HCEC 1CT (cell line): ENCODE data around the gene DAB1.

Experiments
- DNase-seq: peaks from one replicate; pipeline ENCODE4 v3.0.0-alpha.2; 2017

DAB1 gene

DNA sequence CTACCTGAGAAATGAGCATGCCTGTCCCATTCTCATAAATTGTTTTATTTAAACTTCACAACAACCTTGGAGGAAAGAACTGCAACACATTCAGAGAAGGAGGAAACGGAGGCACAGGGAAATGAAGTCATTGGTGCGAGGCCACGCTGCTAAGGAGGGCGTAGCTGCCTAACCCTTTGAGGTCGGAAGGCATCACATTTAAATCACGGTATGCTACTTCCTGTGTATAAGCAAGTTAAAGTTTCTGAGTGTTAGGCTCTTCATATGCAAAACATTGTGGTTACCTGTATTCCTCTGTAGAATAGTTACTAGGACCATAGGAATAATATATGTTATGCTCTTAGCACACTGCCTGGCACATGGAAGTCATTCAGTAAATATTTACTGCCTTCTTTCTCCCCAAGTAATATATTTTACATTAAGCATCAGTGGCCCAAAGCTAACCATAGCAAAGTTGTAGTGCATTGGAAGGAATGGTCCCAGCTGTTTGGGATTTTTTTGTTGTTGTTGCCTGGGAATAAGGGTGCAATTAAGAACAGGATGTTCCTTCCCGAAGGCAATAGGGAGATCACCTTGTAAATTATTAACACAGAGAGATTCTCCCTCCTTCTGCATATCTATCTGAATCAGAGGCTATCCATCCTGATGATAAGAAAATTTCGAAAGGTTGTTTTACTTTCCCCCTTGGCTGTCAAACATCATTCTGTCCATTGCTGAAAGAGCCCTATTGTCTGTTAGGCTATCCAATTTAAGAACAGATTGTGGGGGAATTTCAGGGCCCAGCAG lies 265.8 kb downstream of the DAB1 start:
- no peak for DNase-seq

DNA sequence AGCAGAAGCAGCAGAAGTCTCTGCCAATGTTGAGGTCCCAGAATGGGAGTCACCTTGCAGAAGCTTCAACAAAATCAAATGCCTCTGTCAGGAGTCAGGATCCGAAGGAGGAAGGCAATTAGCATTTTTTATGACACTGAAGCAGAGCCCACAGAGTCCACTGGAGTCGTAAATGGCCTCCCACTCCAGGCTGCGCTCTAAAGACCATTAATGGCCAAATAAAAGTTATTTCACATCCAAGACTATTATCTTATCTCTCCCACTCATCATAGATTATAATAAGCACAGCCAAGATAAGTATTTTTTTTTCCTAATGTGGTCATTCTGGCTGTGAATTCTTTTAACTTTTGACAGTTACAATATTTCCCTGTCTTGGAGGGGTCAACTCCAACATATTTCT lies 267.0 kb downstream of the DAB1 start:
- no peak for DNase-seq

DNA sequence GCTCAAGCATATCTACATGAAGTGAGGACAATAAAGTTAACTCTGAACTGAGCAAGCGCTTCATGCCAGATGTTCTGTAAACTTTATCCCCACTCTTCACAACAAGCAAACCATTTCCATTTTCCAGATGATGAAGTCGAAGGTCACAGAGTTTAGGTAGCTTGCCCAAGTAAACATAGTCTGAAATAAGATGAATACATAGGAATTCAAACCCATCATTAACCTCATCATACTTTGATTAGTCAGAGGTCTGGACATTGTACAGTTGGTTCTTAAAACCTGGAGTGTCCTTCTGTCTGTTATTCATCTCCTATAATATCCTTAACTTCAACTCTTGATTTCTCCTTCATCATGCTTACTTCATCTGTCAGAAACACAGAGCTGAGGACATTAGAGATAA lies 277.8 kb downstream of the DAB1 start:
- no peak for DNase-seq

DNA sequence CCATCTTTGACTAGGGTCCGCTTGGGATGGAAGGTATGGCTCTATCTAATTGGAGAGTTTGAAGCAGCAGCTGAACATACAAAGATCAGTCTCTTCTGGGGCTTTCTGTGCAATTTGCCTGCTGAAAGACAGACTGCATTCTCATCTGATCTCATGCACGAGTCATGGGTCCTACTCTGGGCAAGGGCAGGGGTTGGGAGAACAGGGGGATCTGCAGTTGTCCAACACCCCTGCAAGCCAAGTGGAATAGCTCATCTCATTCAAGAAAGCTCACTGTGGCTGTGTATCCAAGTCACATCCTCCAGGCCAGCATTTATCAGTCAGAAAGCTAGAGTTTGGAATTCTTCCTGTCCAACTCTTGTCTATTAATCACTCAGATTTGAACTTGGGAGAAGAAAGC lies 280.9 kb downstream of the DAB1 start:
- no peak for DNase-seq

DNA sequence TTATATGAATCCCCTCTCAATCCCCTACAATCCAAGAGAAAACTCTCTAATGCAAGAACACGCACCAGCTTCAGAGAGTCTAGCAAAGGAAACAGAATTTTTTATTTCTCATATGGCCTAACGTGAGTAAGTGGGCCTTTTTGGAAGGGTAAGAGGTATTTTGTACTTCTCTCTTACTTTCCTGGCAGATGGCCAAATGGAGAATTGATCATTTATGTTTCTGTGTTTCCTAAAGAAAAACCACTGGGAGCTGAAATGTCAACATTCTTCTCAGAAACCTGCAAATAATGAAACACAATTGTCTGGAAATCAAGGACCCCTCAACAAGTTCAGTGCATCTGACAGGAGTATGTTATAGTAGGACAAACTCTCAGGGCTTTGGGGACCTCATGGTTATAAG lies 281.7 kb downstream of the DAB1 start:
- DNase-seq, result no peak

DNA sequence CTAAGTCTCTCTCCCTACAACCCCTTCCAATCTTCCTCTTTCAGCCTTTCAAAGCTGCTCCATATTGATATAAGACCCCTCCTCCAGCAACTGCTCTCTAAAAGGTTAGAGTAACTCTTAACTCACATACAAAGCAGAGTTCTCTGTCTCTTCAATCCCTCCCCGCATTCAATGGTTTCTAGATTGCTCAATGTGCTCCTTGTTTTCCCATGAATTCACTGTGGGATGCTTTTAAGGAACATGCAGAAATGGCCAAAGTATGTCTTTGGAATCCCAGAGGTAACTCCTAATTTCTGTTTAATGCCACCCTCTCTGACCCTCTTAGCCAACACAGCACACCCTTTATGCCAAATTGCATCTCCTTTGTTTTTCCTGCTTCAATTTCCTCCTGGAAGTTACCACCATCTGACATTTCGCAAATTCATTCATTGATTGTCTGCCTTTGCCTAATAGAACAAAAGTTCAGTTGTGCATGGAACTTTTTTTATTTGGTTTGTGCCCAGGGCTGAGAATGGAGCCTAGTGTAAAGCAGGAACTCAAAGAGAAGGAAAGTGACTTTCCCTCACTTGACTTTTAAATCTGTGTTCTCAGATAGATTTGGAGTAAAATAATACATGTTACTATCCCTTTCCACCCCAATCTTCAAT lies 285.3 kb downstream of the DAB1 start:
- DNase-seq, result no peak

DNA sequence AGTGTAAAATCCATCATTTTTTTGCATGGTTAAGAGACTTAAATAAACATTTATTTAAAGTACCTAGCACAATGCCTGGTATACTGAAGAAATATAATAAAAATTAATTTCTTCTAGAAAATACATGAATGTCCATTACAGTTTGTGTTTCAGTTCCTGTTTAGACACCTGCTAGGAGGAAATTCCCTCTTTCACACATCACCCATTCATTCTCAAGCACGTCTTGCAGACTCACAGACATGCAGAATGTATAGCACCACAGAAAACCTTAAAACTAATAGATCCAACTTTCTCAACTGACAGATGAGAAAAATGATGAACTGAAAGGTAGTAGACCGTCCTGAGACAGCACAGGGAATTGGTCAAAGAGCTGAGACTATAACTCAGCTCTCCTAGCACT lies 285.9 kb downstream of the DAB1 start:
- DNase-seq, result no peak

DNA sequence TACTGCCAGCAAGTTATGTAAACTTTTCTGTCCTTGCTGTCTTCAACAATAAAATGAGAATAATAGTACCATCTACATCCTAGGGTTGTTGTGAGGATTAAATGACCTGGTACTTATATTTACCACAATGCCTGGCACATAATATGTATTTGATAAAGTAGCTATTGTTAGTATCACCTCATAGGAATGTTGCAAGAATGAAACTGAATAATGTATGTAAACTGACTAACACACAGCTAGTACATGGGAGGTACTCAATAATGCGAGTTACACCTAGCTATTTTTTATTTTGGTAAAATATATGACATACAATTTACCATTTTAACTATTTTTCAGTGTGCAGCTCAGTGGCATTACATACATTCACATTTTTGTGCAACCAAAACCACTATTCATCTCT lies 289.1 kb downstream of the DAB1 start:
- DNase-seq, result no peak

DNA sequence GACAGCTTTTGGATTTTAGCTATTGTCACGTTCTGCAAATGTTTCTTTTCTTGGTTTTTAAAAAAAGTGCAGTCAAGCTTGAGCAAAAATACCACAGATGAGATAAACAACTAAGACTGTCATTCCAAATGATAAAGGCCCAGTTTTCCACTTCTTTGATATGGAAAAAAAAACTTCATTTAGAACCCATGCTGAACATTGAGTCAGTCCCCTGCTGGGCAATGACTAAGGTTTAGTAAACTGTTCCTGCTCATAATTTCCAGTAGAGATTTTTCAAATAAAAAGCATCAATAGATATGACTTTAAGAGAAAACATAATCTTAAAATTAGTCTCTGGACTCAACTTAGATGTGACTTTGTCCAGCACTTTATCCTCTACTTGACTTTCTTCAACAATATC lies 290.2 kb downstream of the DAB1 start:
- no peak for DNase-seq

DNA sequence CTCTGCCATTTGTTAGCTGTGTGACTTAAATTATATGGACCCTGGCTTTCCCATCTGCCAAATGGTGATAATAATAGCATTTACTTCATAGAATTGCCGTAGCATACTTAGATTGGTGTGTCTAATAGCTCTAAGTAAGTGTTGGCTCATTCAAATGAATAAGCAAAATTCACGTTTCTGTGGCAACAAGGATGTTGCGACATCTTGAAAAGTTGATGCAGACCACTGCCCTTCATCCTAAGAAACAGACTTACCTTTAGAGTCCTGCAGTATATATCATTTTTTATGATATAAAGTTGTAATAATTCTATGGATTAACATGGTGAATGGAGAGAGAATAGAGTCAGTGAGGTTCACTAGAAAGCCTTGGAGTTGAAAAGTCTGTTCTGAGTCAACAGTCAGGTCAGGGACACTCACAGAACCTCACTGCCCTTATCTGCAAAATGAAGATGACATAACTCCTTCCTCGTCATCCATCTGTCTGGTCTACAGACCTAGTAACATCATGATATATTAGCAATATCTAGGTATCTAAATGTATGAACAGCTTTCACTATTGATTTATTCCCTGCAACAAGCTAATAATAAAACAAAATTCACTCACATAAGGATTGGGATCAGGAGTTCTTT lies 290.8 kb downstream of the DAB1 start:
- no peak for DNase-seq

DNA sequence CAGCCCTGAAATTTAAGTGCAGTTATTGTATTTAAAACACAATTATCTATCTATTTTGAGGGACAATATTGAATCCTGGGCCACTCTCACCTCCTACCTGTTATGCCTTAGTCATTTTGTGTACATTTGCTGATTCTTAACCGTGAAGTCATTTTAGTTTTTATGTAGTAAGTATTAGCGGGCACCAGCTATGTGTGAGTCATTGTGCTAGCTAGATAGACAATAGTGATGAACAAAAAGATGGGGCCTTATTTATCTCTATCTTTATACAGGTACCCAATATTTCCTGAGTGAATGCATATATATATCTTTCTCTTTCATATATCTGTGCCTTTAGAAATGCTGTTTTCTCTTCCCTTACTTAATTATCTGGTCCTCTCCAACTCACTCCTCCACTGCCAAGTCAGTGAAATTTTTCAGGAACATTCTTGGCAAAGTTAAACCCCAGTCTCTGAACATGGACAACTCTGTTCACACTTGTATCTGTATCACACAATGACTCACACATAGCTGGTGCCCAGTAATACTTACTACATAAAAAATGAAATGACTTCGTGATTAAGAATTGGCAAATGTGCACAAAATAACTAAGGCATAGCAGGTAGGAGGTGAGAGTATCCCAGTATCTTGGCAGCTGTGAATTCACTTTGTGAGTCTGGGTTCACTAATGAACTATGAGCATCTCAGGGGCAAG lies 292.0 kb downstream of the DAB1 start:
- no peak for DNase-seq

DNA sequence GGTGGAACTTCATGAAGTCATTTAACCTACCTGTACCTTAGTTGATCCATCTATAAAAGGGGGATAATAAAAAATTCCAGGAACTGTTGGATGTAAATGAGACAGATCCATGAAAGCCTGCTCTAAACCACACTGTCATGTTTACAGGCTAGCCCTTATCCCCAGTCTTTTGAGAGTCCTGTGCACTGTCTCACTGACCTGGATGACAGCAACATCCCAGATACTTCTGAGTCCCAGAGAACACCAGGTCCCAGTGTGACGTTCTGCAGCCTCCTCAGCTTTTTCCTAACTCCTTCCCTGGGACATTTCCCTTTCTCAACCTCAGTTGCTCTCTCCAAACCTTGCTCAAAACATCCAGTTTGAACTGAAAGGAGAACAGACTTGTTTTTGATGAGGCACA lies 292.6 kb downstream of the DAB1 start:
- no peak for DNase-seq

DNA sequence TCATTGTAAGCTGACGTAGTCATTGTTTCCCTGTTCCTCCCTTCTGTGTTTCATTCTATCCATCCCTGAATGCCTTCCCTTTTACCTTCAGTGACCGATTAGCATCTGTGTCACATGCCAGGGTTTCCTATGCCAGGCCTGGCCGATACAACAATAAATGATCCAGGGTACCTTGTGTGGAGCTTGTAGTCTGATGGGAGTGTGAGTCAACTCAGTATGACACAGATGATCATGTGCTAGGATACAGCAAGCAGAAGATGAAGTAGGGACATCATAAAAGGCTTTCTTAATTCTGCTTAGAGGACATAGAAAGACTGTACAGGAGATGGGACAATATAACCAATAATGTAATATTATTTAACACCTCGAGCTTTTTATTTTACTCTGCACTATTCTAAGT lies 294.0 kb downstream of the DAB1 start:
- DNase-seq, result no peak

DNA sequence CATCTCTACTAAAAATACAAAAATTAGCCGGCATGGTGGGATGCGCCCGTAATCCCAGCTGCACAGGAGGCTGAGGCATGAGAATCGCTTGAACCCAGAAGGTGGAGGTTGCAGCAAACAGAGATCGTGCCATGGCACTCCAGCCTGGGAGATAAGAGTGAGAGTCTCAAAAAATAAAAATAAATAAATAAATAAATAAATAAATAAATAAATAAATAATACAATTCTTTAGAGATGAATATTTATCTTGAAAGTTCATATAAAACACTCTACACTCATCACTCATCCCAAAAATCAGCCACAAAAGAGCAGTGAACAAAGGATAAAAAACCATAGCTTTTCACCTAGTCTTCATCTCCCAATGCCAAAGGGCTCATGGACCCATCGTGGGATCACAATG lies 295.9 kb downstream of the DAB1 start:
- DNase-seq, result no peak

DNA sequence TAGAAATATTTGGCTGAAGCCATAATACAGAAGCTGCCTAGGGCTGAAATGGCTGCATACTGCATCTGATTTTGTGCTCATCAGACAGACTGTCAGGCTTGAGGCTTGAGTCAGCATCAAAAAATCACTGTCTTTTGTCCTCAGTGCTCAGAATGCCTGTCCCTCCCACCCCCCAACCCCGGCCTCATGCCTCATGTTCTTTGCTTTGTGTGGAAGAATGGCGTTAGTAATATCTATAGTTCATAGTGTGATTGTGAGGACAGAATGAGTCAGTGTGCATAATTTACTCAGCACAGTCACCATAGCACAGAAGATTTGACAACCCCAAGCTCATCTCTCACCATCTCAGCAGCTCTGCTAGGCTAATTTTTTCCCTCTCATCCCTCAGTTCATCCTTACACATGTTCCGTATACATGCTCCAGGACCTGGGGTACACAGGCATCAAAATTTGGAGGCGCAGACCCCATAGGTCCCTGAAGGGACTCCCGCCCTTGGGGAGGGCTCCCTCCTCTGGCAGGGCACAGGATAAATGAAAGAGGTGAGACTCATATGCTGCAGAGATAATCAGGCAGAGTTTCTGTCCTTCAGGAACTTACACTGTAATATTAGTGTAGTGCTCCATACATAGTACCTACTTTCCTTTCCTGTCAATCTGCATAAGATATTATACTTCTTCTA lies 299.0 kb downstream of the DAB1 start:
- no peak for DNase-seq

DNA sequence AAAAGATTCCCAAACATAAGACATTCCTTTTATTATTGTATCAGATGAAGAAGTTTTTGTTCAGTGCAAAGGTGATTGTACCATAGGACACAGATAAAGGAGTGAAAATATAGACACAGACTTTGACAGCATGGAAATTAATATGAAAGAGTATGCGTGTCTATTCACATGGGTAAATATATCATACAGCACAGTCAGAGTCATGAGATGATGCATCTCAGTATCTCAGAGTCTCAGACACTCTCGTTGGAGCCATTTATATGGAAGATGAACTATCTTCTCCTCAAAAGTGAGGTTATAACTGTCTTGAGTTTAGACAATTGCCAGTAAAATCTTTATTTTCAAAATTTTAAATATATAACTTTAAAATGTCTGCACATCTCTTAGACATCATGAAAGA lies 299.7 kb downstream of the DAB1 start:
- DNase-seq, result no peak

DNA sequence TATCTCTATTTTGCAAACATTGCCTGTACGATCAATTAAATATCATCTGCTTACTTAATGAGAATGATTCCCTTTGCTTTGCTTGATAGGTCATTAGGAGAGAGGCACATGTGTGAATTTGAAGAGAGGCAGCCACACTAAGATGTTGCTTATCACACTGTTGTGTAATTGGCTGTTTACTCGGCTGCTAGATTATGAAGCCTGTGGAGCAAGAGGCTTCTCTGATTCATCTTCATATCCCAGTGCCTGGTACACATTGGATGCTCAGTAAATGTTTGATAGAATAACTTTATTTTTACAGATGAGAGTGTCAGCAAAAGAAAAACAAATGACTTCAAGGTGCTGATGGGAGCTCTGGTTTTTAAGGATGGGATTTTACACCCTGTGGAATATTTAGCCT lies 301.8 kb downstream of the DAB1 start:
- no peak for DNase-seq

DNA sequence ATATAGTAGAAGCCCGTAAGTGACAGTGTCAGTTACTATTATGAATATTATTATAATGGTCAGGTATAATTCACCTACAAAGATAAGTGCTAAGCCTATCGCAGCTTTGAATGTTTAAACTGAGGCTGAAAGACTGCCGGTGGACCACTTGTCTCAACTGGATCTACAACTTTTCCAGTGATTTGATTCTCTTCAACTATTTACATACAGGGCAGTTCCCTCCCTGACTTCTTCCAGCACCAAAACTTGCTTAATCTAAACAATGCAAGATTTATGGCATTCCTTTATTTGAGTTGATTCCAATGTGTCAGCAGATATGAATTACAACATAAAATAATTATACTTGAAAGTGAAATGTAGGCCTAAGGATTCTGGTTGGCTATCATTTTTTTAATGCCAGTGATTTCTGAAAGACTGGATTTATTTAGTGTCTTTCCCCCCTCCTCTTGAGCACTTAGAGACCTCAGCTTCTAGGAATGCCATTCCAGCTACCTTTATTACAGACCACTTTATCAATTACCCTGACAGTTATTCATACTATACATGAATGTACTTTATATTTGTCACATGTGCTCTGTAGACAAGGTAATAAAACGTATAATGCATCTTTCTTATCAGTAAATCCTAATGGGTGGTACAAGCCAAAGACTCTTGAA lies 304.8 kb downstream of the DAB1 start:
- DNase-seq, result no peak

DNA sequence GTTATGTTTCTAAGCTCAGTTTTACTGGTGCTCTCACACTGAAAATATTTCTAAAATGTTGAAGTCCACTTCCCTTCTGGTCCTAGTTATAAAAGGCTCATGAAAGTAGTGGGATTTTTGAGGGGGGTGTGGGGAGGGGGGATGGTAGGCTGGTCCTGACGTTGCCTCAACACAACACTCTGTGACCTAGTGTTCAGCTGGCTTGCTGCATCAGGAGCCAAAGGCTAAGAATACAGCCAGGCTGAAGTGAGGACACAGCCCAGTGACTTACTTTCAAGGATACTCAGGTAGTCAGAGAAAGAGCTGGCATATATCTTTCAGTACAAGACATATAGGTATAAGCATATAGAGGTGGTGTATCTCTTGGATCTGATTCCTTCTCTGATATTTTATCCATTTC lies 306.1 kb downstream of the DAB1 start:
- no peak for DNase-seq

DNA sequence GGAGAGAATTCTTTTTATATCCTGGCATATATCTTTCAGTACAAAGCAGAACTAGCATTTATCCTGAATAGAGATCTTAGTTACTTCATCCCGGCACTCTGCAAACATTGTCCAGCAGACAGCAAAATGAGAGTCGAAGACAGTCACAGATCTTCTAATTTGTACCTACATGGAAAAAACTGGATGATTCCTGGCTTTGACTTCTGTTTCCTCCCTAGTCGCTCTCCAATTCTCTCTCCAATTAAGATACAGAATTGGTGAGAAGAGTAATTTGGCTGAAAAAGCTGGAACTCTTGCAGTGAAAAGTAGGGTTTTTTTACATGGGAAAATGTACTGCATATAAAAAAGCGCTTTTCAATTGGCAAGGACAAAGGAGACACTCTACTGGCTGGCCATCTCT lies 307.0 kb downstream of the DAB1 start:
- DNase-seq, result no peak

DNA sequence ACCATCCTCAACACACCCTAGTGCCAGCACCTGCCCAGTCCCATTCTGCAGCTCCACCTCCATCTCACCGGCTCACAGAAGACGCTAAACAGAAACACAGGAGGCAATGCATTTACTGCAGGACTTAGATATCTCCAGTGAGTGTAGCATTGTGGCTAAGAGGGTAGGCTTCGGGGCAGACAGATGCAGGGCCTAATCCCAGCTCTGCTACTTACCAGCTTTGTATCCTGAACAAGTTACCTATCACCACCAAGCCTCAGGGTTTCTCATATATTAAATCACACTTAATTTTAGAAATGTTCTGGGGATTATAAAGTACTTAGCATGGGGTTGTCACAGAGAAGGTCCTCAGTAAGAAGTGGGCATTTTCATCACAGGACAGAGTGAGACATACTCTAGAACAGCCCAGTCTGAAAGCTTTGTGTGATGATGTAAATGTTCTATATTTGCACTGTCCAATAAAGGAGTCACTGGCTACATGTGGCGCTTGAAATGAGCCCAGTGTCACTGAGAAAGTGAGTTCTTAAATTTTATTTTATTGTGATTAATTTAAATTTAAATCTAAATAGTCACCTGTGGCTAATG lies 308.7 kb downstream of the DAB1 start:
- DNase-seq, result no peak

DNA sequence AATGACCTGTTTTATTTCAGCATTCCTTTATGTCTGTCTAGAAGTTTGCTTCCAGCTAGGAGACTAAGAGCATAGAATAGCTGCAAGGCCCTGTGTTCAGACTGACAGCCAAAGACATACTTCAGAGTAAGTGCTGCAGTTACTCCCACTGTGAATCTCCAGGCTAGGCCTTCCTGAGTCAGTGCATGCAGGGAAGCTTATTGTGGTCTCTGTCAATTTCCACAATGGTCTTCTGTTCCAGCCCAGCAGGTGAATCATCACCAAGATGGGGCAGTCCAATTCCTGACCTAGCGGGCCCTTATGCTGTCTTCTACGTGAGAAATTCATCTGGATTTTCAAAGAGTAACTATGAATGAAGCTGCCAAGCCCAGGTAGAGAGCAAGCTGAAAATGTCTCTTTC lies 311.7 kb downstream of the DAB1 start:
- no peak for DNase-seq
